ENCODE data around the gene RBM18.

- no peak for TF ChIP-seq CTCF (conservative IDR thresholded peaks at IDR 0.05; ENCODE audit: low read depth, low read length)
- TF ChIP-seq EZH2 (IDR thresholded peaks at IDR 0.05; ENCODE audit: borderline replicate concordance, low read depth, low read length, poor library complexity, severe bottlenecking): peak; percentile 72
Measured at GRCh38 chr9:122213102-122213588, 51.5 kb downstream of the RBM18 start.
